GM21576 (cell line): ENCODE results near the gene CPNE5.
"Not testable (repeated sequence)": the region's sequence is repeated elsewhere in the genome, so short reads cannot be mapped to it uniquely, and the experiment has no call there.

Experiments used
- ATAC-seq: cut with Tn5 transposase; IDR thresholded peaks from one replicate; pipeline ENCODE4 v1.9.1; 2021; ENCODE audit warnings: mild to moderate bottlenecking, moderate library complexity; ENCODE audit not compliant: unreplicated experiment

Gene CPNE5

GRCh38 chr6:36729161-36729524 is 110.1 kb downstream of the CPNE5 start:
- no peak for ATAC-seq

- no peak for ATAC-seq
These were observed 110.7 kb downstream of the CPNE5 start for GRCh38 chr6:36728289-36729160.

DNA sequence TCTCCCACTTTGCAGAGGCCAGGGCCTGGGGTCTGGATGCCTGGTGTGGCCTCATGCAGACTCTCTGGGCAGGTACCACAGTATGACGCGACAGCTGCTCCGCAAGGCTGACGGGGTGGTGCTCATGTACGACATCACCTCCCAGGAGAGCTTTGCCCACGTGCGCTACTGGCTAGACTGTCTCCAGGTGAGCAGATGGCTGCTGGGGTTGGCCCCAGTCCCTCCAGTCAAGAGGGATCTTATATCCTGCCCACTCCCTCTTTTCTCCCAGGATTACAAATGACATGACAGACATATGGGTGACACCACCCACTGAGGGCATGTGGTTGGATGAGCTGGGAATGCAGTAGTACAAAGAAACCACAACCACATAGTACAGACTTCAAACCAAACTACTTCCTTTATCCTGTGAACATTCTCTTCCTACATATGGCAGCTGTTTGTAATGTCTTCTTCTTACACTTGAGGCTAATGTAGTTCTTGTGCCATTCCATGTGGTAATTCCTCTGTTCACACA is 111.7 kb downstream of the CPNE5 start:
- ATAC-seq: no peak

GRCh38 chr6:36725581-36725980 is 113.7 kb downstream of the CPNE5 start:
- ATAC-seq: no peak

DNA sequence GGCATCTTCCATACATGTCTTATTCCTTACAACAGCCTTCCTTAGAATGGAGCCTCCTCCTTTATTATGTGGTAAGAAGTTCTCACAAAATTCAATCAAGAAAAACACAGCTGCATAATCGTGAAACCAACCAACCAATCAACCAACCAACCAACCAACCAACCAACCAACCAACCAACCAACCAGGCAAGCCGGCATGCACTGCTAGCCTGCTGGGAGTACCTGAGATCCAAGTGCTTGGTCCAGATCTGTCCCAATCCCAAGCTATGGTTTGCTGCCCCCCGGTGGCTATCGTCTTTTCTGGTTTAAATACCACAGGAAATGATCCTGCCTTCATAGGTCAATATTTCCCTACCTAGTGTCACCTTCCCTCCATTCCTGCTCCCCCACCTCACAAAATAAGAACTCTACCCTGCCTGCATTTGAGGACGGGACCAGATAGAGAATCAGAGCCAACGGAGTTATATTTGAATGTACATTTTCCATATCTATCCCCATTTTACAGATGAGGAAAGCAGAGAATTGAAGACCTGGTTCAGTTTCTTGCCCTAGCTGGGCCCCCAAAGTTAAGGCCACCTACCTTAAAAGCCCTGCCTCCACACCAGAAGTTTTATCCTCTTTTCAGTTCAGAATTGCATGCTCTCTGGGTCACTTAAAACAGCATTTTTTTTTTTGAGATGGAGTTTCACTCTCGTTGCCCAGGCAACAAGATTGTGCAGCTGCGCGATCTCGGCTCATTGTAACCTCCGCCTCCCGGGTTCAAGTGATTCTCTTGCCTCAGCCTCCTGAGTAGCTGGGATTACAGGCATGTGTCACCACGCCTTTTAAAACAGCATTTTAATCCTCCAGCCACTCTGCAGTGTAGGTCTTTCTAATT is 114.5 kb downstream of the CPNE5 start:
- ATAC-seq: no peak

DNA sequence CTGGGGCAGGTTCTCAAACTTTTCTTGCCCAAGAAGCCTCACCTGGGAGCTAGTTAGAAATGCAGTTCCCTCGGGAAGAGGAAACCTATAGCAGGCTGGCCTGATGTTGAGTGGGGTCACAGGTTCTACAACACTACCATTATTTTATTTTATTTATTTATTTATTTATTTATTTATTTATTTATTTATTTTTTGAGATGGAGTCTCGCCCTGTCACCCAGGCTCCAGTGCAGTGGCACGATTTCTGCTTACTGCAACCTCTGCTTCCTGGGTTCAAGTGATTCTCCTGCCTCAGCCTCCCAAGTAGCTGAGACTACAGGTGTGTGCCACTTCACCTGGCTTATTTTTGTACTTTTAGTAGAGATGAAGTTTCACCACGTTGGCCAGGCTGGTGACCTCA is 115.3 kb downstream of the CPNE5 start:
- not testable (repeated sequence) for ATAC-seq

GRCh38 chr6:36722879-36723278 is 116.4 kb downstream of the CPNE5 start:
- ATAC-seq: no peak

DNA sequence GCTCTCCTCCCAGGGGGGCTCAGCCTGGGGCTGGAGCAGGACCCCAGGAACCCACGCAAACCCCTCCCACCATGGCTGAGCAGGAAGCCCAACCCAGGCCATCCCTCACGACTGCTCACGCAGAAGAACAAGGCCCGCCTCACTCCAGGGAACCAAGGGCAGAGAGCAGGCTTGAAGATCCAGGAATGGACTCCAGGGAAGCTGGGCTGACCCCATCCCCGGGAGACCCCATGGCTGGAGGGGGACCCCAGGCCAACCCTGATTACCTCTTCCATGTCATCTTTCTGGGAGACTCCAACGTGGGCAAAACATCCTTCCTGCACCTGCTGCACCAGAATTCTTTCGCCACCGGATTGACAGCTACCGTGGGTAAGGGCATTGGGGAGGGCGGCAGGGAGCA is 116.9 kb downstream of the CPNE5 start:
- ATAC-seq: no peak

GRCh38 chr6:36721369-36722140 is 117.7 kb downstream of the CPNE5 start:
- no peak for ATAC-seq

- no peak for ATAC-seq
These were observed 118.7 kb downstream of the CPNE5 start for GRCh38 chr6:36720251-36721141.

- no peak for ATAC-seq
These were observed 120.1 kb downstream of the CPNE5 start for GRCh38 chr6:36719126-36719525.

DNA sequence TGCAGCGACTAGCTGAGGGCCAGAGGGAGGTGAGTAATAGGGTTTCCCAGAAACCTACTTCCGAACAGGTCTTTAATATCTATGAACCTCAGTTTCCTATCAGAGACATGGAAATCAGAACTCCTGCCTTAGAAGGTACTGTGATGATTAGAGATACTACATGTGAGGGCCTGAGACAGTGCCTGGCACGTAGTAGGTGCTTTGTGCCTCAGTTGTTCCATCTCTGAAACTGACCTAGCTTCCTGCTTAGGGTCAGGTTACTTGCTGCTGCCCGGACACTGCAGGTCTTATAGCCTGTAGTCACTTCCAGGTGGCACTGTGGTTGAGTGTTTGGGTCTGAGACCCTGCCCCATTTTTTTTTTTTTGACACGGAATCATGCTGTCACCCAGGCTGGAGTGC is 120.7 kb downstream of the CPNE5 start:
- ATAC-seq: no peak

GRCh38 chr6:36717871-36718540 is 121.2 kb downstream of the CPNE5 start:
- ATAC-seq: no peak

- no peak for ATAC-seq
These were observed 121.9 kb downstream of the CPNE5 start for GRCh38 chr6:36717231-36717825.

DNA sequence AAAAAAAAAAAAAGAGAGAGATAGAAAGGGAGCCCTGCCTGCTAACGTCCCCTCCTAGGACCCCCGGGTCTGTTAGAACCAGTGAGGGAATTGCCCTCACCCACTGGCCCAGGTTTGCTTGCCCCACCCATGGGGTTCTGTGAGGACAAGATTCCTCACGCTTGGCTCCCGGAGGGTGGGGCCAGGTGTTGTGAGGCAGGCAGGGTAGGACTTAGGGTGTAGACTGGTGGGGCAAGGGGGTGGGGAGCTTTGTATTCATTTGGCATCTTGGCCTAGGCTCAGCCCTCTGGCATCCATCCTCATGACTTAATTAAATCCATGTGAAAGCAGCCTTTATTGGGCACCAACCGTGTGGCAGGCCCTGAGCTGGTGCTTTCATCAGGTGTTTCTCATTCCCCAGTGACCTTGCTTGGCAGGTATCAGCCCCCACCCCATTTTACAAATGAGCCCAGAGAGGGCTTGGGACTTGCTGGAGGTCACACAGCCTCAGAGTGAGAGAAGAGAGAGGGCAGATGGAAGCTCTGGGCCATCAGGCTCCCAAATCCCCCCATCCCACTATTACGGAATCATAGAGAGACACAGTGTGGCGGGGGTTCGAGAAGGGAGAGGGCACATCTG is 122.7 kb downstream of the CPNE5 start:
- no peak for ATAC-seq

- ATAC-seq: no peak
These were observed 123.8 kb downstream of the CPNE5 start for GRCh38 chr6:36715469-36715868.

DNA sequence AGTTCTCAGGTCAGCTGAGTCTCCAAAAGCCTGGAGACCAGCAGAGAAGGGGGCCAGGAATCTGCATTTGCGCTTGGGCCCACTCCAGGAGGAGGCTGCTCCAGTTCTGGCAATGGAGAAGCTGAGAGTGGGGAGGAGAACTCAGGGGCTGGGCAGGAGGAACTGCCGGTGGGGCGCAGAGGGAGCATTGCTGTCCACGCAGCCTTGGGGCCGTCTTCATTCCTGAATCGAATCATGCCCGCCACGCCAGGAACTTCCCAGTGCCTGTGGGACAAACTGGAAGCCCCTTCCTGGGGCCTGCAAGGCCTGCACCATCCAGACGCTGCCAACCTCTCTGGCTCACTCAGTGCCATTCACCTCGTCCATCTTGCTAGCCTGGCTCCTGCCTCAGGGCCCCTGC is 124.7 kb downstream of the CPNE5 start:
- ATAC-seq: no peak

DNA sequence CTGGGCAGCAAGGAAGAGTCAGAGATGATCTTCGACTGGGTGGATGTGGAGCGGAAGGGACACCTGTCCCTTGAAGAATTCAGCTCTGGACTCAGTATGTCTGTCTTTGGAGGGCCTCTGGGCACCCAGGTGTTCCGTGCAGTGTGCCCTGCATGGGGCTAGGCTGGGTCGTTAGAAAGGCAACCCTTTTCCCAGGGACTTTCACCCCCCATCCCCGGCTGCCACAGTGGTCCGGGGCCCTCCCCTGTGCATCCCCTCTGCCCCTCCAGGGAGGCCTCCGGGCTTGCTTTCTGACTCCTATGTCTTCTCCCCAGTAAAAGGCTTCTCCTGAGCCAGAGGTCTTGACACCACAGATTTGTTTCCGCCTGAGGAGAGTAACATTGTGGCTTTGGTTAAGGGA is 125.4 kb downstream of the CPNE5 start:
- no peak for ATAC-seq

GRCh38 chr6:36712816-36713215 is 126.4 kb downstream of the CPNE5 start:
- no peak for ATAC-seq
